GM23338 (cell line): Measurements from ENCODE around the gene ERC2.

ENCODE experiments used
- CTCF ChIP-seq, 2 experiments: fragments of 200-600 bp in 1 of 2; sonication (generic) in 1 of 2; conservative IDR thresholded peaks; 2 replicates each; pipeline versions ENCODE4 v1.5.1 to v1.6.1; 2016 to 2017; ENCODE audit warnings: antibody characterized with exemption in 2 of 2, low read depth in 2 of 2, mild to moderate bottlenecking in 2 of 2, moderate library complexity in 1 of 2
- ETS1 ChIP-seq: IDR thresholded peaks from 2 replicates; pipeline ENCODE4 v1.6.1; 2016; ENCODE audit warnings: antibody characterized with exemption
- EZH2 ChIP-seq: fragments of 200-600 bp; sonication (generic); IDR thresholded peaks from one replicate; pipeline ENCODE4 v1.8.0; 2017; ENCODE audit warnings: antibody characterized with exemption, mild to moderate bottlenecking, low read depth; ENCODE audit not compliant: unreplicated experiment
- JUNB ChIP-seq: IDR thresholded peaks from one replicate; pipeline ENCODE4 v1.6.1; 2016; ENCODE audit warnings: antibody characterized with exemption; ENCODE audit not compliant: unreplicated experiment
- NANOG ChIP-seq: IDR thresholded peaks from 2 replicates; pipeline ENCODE4 v1.6.1; 2016; ENCODE audit warnings: antibody characterized with exemption, borderline replicate concordance
- POLR2AphosphoS5 ChIP-seq: IDR thresholded peaks from 2 replicates; pipeline ENCODE4 v1.6.1; 2016; ENCODE audit warnings: antibody characterized with exemption, low read depth
- REST ChIP-seq: IDR thresholded peaks from one replicate; pipeline ENCODE4 v1.6.1; 2018; ENCODE audit warnings: antibody characterized with exemption; ENCODE audit not compliant: unreplicated experiment

- TF ChIP-seq POLR2AphosphoS5, result no peak
- no peak for TF ChIP-seq NANOG
- TF ChIP-seq EZH2, result no peak
- no peak for TF ChIP-seq CTCF (conservative IDR thresholded peaks at IDR 0.05; ENCODE audit: low read depth in 2 of 2)
- TF ChIP-seq ETS1, result no peak
- no peak for TF ChIP-seq REST
- no peak for TF ChIP-seq JUNB
These were observed 177.9 kb downstream of the ERC2 start for GRCh38 chr3:56290374-56290773.
